ENCODE measurements around the gene LARP1. TPM values are rescaled to one million over a fixed set of nuclear protein-coding genes. Genes with fewer than 3 reads are reported as not detected.

The LARP1 gene
- total and polyA plus RNA-seq, 4 donors, result 15.4 to 142 (median 74.5) TPM

DNA sequence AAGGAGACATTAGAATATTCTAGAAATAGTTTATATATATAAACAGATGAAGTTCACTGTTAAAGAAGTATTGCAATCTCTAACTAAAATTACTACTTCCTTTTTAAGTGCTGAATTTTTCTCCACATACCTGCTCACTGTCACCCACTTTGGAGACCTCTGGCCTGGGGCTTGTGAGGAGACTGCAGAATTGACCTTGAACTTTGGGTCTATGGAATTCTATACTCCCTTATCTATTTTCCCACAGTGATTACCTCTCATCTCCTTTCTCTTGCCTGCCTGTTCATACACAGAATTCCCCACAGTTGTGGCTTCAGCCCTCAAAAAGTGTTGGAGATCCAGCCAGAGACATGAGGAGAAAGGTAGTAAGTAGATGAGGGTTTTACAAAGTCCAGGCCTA, 45.4 kb downstream of the LARP1 start:
- Histone ChIP-seq H3K27me3 (ENCODE audit: control insufficient read depth in 1 of 2, insufficient read depth in 2 of 2, low read length in 1 of 2) (no peaks in the 10 kb centered on the region), H3K36me3 (ENCODE audit: control insufficient read depth in 1 of 2, insufficient read depth in 2 of 2, low read length in 1 of 2) (peaks cover 13 to 18% of the 10 kb centered on the region in 2 donors), H3K9me3 (ENCODE audit: control insufficient read depth, low read length) (no peaks in the 10 kb centered on the region), H3K4me1 (ENCODE audit: control insufficient read depth in 1 of 2, insufficient read depth in 2 of 2, low read length in 2 of 2) (no peaks in the 10 kb centered on the region), H3K4me3 (ENCODE audit: low read length in 2 of 2) (no peak overlapping the region), H3K27ac (ENCODE audit: low read depth in 1 of 2, low read length in 2 of 2) (no peak overlapping the region)
- ATAC-seq (ENCODE audit: low FRiP score) (no peak), DNase-seq (no peak)
- intact Hi-C loops (cut with DNase I), result loop anchor here in 1 of 2 donors (10.0 kb wide), 1 partner anchor 116 kb away; no protein-coding TSS in a partner anchor

DNA sequence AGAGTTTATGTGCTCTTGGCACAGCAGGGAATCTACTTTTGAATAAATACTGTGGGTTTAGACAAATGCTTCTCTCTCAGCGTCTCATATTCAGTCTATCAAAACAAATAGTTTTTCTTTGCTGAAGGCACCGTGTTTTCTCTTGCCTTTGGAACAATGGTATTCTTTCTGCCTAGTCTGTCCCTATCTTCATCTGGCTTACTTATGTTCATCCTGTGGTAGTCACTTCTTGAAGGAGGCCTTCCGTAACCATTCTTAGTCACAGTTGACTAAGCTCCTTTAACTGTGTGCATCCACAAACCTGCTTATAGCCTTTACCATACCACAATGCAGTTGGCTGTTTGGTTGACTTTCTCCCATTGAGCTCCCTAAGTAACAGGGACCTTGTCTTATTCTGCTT, 45.9 kb downstream of the LARP1 start:
- ATAC-seq (ENCODE audit: low FRiP score), result no peak
- Histone ChIP-seq H3K27ac (ENCODE audit: low read depth in 1 of 2, low read length in 2 of 2) (no peak overlapping the region), H3K36me3 (ENCODE audit: control insufficient read depth in 1 of 2, insufficient read depth in 2 of 2, low read length in 1 of 2) (peaks cover 13 to 19% of the 10 kb centered on the region in 2 donors), H3K4me1 (ENCODE audit: control insufficient read depth in 1 of 2, insufficient read depth in 2 of 2, low read length in 2 of 2) (no peaks in the 10 kb centered on the region), H3K4me3 (ENCODE audit: low read length in 2 of 2) (no peak overlapping the region), H3K9me3 (ENCODE audit: control insufficient read depth, low read length) (no peaks in the 10 kb centered on the region), H3K27me3 (ENCODE audit: control insufficient read depth in 1 of 2, insufficient read depth in 2 of 2, low read length in 1 of 2) (no peaks in the 10 kb centered on the region)
- intact Hi-C loops (cut with DNase I), result loop anchor here in 1 of 2 donors (10.0 kb wide), 1 partner anchor 116 kb away; no protein-coding TSS in a partner anchor
- DNase-seq, result no peak
- WGBS, 2 donors, result 67 to 71% methylated on average over 3 of the region's 3 CpGs

DNA sequence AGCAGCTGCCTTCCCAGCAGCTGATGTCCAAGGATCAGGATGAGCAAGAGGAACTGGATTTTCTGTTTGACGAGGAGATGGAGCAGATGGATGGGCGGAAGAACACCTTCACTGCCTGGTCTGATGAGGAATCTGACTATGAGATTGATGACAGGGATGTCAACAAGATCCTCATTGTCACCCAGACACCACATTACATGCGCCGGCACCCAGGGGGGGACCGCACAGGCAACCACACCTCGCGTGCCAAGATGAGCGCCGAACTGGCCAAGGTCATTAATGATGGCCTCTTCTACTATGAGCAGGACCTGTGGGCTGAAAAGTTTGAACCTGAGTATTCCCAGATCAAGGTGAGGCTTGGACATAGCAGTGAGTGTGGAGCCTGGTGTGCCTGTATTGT, 46.9 kb downstream of the LARP1 start:
- 93 to 96% methylated on average over 9 of the region's 9 CpGs for WGBS, 2 donors
- H3K9me3 ChIP-seq (ENCODE audit: control insufficient read depth, low read length), result no peaks in the 10 kb centered on the region
- DNase-seq, result no peak
- ATAC-seq (ENCODE audit: low FRiP score), result no peak
- H3K36me3 ChIP-seq (ENCODE audit: control insufficient read depth in 1 of 2, insufficient read depth in 2 of 2, low read length in 1 of 2), result peaks cover 13 to 22% of the 10 kb centered on the region in 2 donors
- no peak overlapping the region for H3K27ac ChIP-seq (ENCODE audit: low read depth in 1 of 2, low read length in 2 of 2)
- no peak overlapping the region for H3K4me3 ChIP-seq (ENCODE audit: low read length in 2 of 2)
- intact Hi-C loops (cut with DNase I), result loop anchor here in 1 of 2 donors (10.0 kb wide), 1 partner anchor 117 kb away; no protein-coding TSS in a partner anchor
- H3K27me3 ChIP-seq (ENCODE audit: control insufficient read depth in 1 of 2, insufficient read depth in 2 of 2, low read length in 1 of 2), result no peaks in the 10 kb centered on the region
- no peaks in the 10 kb centered on the region for H3K4me1 ChIP-seq (ENCODE audit: control insufficient read depth in 1 of 2, insufficient read depth in 2 of 2, low read length in 2 of 2)

DNA sequence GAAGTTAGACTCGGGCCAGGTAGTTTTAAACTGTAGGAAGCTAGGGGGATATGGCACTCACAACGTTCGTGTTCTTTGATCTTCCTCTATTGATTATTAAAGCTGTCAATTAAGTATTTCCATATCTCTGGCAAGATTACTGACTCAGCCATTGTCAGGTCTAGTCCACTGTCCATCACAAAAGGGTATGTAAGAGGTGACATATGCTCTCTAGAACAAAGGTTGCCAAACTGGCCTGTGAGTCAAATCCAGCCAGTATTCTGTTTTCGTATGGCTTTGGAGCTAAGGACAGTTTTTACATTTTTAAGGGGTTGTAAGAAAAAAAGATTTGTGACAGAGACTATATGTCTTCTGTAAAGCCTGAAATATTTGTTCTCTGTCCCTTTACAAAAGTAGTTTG, 51.0 kb downstream of the LARP1 start:
- H3K4me1 ChIP-seq (ENCODE audit: control insufficient read depth in 1 of 2, insufficient read depth in 2 of 2, low read length in 2 of 2), result no peaks in the 10 kb centered on the region
- DNase-seq, result no peak
- 77 to 80% methylated on average over 4 of the region's 4 CpGs for WGBS, 2 donors
- no peak overlapping the region for H3K27ac ChIP-seq (ENCODE audit: low read depth in 1 of 2, low read length in 2 of 2)
- peaks cover 9 to 20% of the 10 kb centered on the region in 2 donors for H3K36me3 ChIP-seq (ENCODE audit: control insufficient read depth in 1 of 2, insufficient read depth in 2 of 2, low read length in 1 of 2)
- intact Hi-C loops (cut with DNase I), result loop anchor here in 1 of 2 donors (10.0 kb wide), 1 partner anchor 121 kb away; no protein-coding TSS in a partner anchor
- H3K9me3 ChIP-seq (ENCODE audit: control insufficient read depth, low read length), result no peaks in the 10 kb centered on the region
- ATAC-seq (ENCODE audit: low FRiP score), result no peak
- no peak overlapping the region for H3K4me3 ChIP-seq (ENCODE audit: low read length in 2 of 2)
- H3K27me3 ChIP-seq (ENCODE audit: control insufficient read depth in 1 of 2, insufficient read depth in 2 of 2, low read length in 1 of 2), result no peaks in the 10 kb centered on the region

DNA sequence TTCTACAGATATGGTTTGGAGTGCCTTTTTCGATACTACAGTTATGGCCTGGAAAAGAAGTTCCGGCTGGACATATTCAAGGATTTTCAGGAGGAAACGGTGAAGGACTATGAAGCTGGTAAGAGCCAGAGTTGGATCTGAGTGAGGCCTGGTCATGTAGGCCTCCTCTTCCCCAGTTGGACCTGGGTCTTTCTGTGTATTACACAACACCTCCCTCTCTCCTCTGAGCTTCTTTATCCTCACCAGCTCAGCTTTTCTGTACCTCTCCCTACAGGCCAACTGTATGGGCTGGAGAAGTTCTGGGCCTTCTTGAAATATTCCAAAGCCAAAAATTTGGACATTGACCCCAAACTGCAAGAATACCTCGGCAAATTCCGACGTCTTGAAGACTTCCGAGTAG, 56.1 kb downstream of the LARP1 start:
- Histone ChIP-seq H3K9me3 (ENCODE audit: control insufficient read depth, low read length) (no peaks in the 10 kb centered on the region), H3K27ac (ENCODE audit: low read depth in 1 of 2, low read length in 2 of 2) (no peak overlapping the region), H3K36me3 (ENCODE audit: control insufficient read depth in 1 of 2, insufficient read depth in 2 of 2, low read length in 1 of 2) (peaks cover 5 to 10% of the 10 kb centered on the region in 2 donors), H3K27me3 (ENCODE audit: control insufficient read depth in 1 of 2, insufficient read depth in 2 of 2, low read length in 1 of 2) (no peaks in the 10 kb centered on the region), H3K4me1 (ENCODE audit: control insufficient read depth in 1 of 2, insufficient read depth in 2 of 2, low read length in 2 of 2) (no peaks in the 10 kb centered on the region), H3K4me3 (ENCODE audit: low read length in 2 of 2) (no peak overlapping the region)
- intact Hi-C loops (cut with DNase I), result loop anchor here in 1 of 2 donors (2.0 kb wide), 1 partner anchor 160 kb away; no protein-coding TSS in a partner anchor
- DNase-seq (no peak), ATAC-seq (ENCODE audit: low FRiP score) (no peak)
- 78% methylated on average over 7 of the region's 7 CpGs for WGBS, 2 donors

GRCh38 chr5:154811653-154812465, 56.7 kb downstream of the LARP1 start:
- WGBS, 2 donors, result 35 to 45% methylated on average over 3 of the region's 3 CpGs
- H3K4me3 ChIP-seq (ENCODE audit: low read length in 2 of 2), result no peak overlapping the region
- intact Hi-C loops (cut with DNase I), result loop anchor here (2.0 kb wide), 1 partner anchor 161 kb away; no protein-coding TSS in a partner anchor
- no peaks in the 10 kb centered on the region for H3K27me3 ChIP-seq (ENCODE audit: control insufficient read depth in 1 of 2, insufficient read depth in 2 of 2, low read length in 1 of 2)
- peak; percentile 65 to 86 for DNase-seq
- peaks cover 2 to 10% of the 10 kb centered on the region in 2 donors for H3K36me3 ChIP-seq (ENCODE audit: control insufficient read depth in 1 of 2, insufficient read depth in 2 of 2, low read length in 1 of 2)
- no peaks in the 10 kb centered on the region for H3K4me1 ChIP-seq (ENCODE audit: control insufficient read depth in 1 of 2, insufficient read depth in 2 of 2, low read length in 2 of 2)
- H3K27ac ChIP-seq (ENCODE audit: low read depth in 1 of 2, low read length in 2 of 2), result no peak overlapping the region
- peak; percentile 80 for ATAC-seq (ENCODE audit: low FRiP score)
- H3K9me3 ChIP-seq (ENCODE audit: control insufficient read depth, low read length), result no peaks in the 10 kb centered on the region

DNA sequence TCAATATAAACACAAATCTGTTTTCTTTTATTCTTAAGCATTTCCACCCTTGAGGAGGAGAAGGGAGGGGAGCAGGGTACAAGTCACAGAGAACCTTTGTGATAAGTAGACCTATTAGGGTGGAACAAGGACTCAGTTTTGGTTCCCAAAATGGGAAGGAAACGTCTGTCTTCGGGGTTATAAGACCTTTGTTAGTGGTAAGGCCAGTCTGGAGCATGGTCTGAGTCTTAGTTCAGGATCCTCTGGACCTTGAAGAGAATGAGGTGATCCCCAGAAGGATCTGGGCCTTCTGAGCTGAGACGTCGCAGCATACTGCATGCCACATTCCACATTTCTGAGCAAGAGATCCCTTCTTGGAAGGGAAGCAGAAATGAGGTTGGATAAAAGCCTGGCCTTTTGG, 58.0 kb downstream of the LARP1 start:
- DNase-seq (no peak), ATAC-seq (ENCODE audit: low FRiP score) (no peak)
- Histone ChIP-seq H3K4me1 (ENCODE audit: control insufficient read depth in 1 of 2, insufficient read depth in 2 of 2, low read length in 2 of 2) (no peaks in the 10 kb centered on the region), H3K36me3 (ENCODE audit: control insufficient read depth in 1 of 2, insufficient read depth in 2 of 2, low read length in 1 of 2) (peaks cover 2 to 13% of the 10 kb centered on the region in 2 donors), H3K27me3 (ENCODE audit: control insufficient read depth in 1 of 2, insufficient read depth in 2 of 2, low read length in 1 of 2) (no peaks in the 10 kb centered on the region), H3K9me3 (ENCODE audit: control insufficient read depth, low read length) (no peaks in the 10 kb centered on the region), H3K4me3 (ENCODE audit: low read length in 2 of 2) (no peak overlapping the region), H3K27ac (ENCODE audit: low read depth in 1 of 2, low read length in 2 of 2) (no peak overlapping the region)
- intact Hi-C loops (cut with DNase I), result loop anchor here in 1 of 2 donors (2.0 kb wide), 1 partner anchor 162 kb away; no protein-coding TSS in a partner anchor
- WGBS, 2 donors, result 60 to 69% methylated on average over 4 of the region's 4 CpGs

- no peaks in the 10 kb centered on the region for H3K27me3 ChIP-seq (ENCODE audit: control insufficient read depth in 1 of 2, insufficient read depth in 2 of 2, low read length in 1 of 2)
- DNase-seq (no peak), ATAC-seq (ENCODE audit: low FRiP score) (no peak)
- no peaks in the 10 kb centered on the region for H3K4me1 ChIP-seq (ENCODE audit: control insufficient read depth in 1 of 2, insufficient read depth in 2 of 2, low read length in 2 of 2)
- intact Hi-C loops (cut with DNase I), result loop anchor here in 1 of 2 donors (2.0 kb wide), 1 partner anchor 163 kb away; no protein-coding TSS in a partner anchor
- H3K27ac ChIP-seq (ENCODE audit: low read depth in 1 of 2, low read length in 2 of 2), result no peak overlapping the region
- no peak overlapping the region for H3K4me3 ChIP-seq (ENCODE audit: low read length in 2 of 2)
- H3K36me3 ChIP-seq (ENCODE audit: control insufficient read depth in 1 of 2, insufficient read depth in 2 of 2, low read length in 1 of 2), result peaks cover 2 to 13% of the 10 kb centered on the region in 2 donors
- 63 to 68% methylated on average over 10 of the region's 10 CpGs for WGBS, 2 donors
- H3K9me3 ChIP-seq (ENCODE audit: control insufficient read depth, low read length), result no peaks in the 10 kb centered on the region
These were observed 58.6 kb downstream of the LARP1 start for GRCh38 chr5:154813736-154814135.

GRCh38 chr5:154815025-154815424, 59.8 kb downstream of the LARP1 start:
- Histone ChIP-seq H3K36me3 (ENCODE audit: control insufficient read depth in 1 of 2, insufficient read depth in 2 of 2, low read length in 1 of 2) (peaks cover 2 to 13% of the 10 kb centered on the region in 2 donors), H3K4me3 (ENCODE audit: low read length in 2 of 2) (no peak overlapping the region), H3K4me1 (ENCODE audit: control insufficient read depth in 1 of 2, insufficient read depth in 2 of 2, low read length in 2 of 2) (no peaks in the 10 kb centered on the region), H3K9me3 (ENCODE audit: control insufficient read depth, low read length) (no peaks in the 10 kb centered on the region), H3K27ac (ENCODE audit: low read depth in 1 of 2, low read length in 2 of 2) (no peak overlapping the region), H3K27me3 (ENCODE audit: control insufficient read depth in 1 of 2, insufficient read depth in 2 of 2, low read length in 1 of 2) (no peaks in the 10 kb centered on the region)
- no peak for DNase-seq
- ATAC-seq (ENCODE audit: low FRiP score), result no peak
- 75 to 81% methylated on average over 11 of the region's 11 CpGs for WGBS, 2 donors
- intact Hi-C loops (cut with DNase I), result no loop called here
